Colon (tissue), 2 donors: ENCODE data around the gene TPGS1.
"Not testable (repeated sequence)": the region's sequence is repeated elsewhere in the genome, so short reads cannot be mapped to it uniquely, and the experiment has no call there.

Experiments
- FAIRE-seq: peaks from 2 replicates; lab custom pipeline; 2012; peaks lifted over from hg19 to GRCh38; lab: Jason Lieb, UNC
- donor health status: control.
- donor health status: control.

Gene TPGS1

GRCh38 chr19:475360-475759 lies 31.9 kb upstream of the TPGS1 start:
- no peak for FAIRE-seq

GRCh38 chr19:478236-478903 lies 28.9 kb upstream of the TPGS1 start:
- FAIRE-seq: no peak

- no peak for FAIRE-seq
These were observed 28.3 kb upstream of the TPGS1 start for GRCh38 chr19:478976-479375.

GRCh38 chr19:480016-480855 lies 27.1 kb upstream of the TPGS1 start:
- FAIRE-seq: no peak

GRCh38 chr19:481100-481499 lies 26.2 kb upstream of the TPGS1 start:
- FAIRE-seq: not testable (repeated sequence)

- FAIRE-seq: no peak
These were observed 24.9 kb upstream of the TPGS1 start for GRCh38 chr19:482186-483041.

- no peak for FAIRE-seq
These were observed 23.8 kb upstream of the TPGS1 start for GRCh38 chr19:483332-484072.

GRCh38 chr19:484494-484893 lies 22.8 kb upstream of the TPGS1 start:
- FAIRE-seq: no peak

GRCh38 chr19:485077-485476 lies 22.2 kb upstream of the TPGS1 start:
- FAIRE-seq: no peak

GRCh38 chr19:485583-486236 lies 21.6 kb upstream of the TPGS1 start:
- FAIRE-seq: no peak

GRCh38 chr19:488505-489417 lies 18.5 kb upstream of the TPGS1 start:
- FAIRE-seq: no peak

- no peak for FAIRE-seq
These were observed 17.7 kb upstream of the TPGS1 start for GRCh38 chr19:489418-490196.

- FAIRE-seq: no peak
These were observed 16.1 kb upstream of the TPGS1 start for GRCh38 chr19:491146-491741.

GRCh38 chr19:492091-492531 lies 15.2 kb upstream of the TPGS1 start:
- FAIRE-seq: no peak

- FAIRE-seq: no peak
These were observed 13.7 kb upstream of the TPGS1 start for GRCh38 chr19:493391-494170.

- no peak for FAIRE-seq
These were observed 12.9 kb upstream of the TPGS1 start for GRCh38 chr19:494171-495080.

- FAIRE-seq: no peak
These were observed 12.3 kb upstream of the TPGS1 start for GRCh38 chr19:495081-495401.
